H4 (cell line): Measurements from ENCODE around the gene EHD3. TPM values are rescaled to one million over a fixed set of nuclear protein-coding genes. Genes with fewer than 3 reads are reported as not detected.

Experiments
- DNase-seq: peaks from one replicate; pipeline ENCODE4 v3.0.0-alpha.2; 2015; ENCODE audit warnings: low spot score
- total RNA-seq: library from RNA; depleted of rRNA; stranded (reverse); fragments of >200 nt; shearing (Covaris generic); gene quantifications from 2 replicates; pipeline ENCODE4 v1.2.3, GENCODE V29; 2014; rRNA removed

Gene EHD3
- total RNA-seq = 4.6 and 5.1 TPM in 2 replicates

DNA sequence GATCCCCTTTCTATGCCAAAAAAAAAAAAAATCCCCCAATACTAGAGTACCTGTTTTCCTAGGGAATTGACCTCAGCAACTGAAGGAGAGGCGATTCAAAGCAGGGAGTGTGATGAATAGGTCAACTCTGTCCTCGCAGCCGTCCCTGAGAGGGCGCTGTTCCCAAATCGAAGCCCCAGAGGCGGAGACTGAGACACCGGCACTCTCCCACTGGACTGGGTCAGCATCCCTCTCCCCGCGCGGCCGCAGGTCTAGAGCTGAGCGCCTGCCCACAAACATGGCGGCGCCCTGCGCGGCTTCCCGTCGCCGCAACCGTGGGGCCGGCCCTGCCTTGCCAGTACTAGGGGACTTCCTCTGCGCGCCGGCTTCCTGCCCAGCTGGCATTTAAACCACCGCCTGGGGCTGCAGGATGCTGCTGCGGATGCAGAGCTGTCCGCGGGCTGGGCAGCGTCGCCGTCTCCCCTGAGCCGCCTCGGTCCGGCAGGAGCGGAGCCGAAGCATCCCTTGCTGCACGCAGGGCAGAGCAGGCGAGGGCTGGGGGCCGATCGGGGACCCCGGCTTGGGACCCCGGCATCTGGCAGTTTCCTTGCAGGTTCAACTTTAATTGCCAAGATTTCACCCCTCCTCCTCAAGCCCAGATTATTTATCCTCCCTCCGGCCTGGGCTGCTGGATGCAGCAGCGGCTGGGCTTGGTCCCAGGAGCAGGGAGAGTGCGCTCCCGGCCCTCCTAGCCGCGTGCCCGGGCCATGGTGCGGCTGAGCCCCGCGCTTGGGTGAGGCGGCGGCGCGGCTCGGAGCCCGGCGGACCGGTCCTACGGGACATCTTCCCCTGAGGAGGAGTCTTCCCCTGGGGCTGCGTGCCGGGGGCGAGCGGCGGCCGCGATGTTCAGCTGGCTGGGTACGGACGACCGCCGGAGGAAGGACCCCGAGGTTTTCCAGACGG, at the start of gene EHD3:
TSS of gene EHD3 (plus strand) at position 412 of the 942 bp plus-strand sequence. CDS start at position 882, 470 bp downstream.
- DNase-seq = peak; percentile 77

GRCh38 chr2:31187166-31187565, 46.8 kb upstream of the EHD3 start:
- DNase-seq = no peak

- no peak for DNase-seq
Measured at GRCh38 chr2:31188131-31188530, 45.8 kb upstream of the EHD3 start.

GRCh38 chr2:31189141-31189540, 44.8 kb upstream of the EHD3 start:
- no peak for DNase-seq

DNA sequence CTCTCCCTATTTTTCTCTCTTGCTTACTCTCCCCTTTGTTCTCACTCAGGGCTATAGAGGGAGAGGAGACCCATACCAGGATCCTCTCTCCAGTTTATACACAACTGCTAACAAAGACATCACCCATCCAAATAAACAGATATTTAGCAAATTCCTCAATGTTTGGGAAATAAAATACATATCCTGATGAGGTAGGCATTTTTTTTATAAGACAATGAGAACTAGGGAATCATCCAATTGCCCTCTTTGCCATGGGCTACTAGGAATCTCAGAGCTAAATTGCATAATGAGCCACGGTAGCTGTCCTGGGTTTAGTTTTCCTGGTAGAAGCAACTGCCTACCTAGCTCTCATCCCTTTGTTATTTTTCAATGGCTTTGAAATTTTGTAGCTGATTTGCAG, 43.8 kb upstream of the EHD3 start:
- no peak for DNase-seq

DNA sequence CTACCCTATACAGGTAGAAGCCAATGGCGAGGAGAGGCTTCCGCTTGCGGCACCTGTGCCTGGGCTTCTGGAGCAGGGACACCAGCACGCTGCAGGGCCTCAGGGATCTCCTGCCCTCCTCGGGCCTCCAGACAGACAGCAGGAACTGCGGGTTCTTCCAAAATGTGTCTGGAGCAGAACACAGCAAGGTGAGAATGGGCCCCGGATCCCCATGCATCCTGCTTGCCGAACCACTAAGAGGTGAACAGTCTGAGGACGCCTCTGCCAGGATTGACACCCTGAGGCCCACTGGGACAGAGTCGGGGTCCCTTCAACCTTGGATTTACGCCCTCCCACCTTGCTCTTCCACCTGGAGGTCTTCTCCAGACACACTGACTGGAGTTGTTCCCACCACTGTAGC, 42.0 kb upstream of the EHD3 start:
- no peak for DNase-seq

DNA sequence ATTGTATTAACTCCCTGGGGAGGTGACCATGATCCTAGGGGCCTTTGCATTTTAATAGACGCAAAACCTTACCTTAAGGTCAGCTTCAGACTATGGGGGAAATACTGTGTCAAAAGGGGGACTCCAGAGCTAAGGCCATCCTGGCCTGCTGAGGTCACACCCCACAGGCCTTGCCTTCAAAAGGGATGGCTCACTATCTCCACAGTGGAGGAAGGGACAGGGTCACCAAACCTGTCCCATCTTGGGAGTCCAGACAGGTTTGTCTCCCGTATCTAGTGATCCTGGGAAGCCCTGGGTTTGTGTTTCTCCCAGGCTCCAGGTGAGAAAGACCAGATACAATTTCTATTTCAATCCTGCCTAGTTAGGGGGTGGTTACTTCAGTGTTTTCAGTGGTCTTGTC, 41.6 kb upstream of the EHD3 start:
- DNase-seq = no peak

GRCh38 chr2:31192851-31193392, 41.0 kb upstream of the EHD3 start:
- no peak for DNase-seq

DNA sequence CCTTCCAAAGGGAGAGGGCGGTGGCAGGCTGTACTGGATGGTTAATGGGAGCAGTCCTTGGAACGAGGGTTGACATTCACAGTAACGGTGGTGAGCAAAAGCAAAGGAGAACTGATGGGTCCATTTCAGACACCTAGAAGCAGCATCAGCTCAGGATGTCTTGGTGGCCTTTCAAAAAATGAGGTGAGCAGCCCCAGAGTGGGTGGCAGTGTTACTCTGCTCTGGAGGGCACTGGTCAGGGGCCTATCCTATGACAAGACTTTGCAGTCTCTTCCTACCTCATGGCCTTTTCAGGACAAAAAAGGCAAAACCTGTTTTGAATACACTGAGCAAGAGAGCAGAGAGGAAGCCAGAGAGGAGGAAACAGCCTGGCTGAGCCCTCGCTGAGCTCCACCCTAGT, 40.1 kb upstream of the EHD3 start:
- no peak for DNase-seq

- DNase-seq = no peak
Measured at GRCh38 chr2:31196622-31197021, 37.3 kb upstream of the EHD3 start.

DNA sequence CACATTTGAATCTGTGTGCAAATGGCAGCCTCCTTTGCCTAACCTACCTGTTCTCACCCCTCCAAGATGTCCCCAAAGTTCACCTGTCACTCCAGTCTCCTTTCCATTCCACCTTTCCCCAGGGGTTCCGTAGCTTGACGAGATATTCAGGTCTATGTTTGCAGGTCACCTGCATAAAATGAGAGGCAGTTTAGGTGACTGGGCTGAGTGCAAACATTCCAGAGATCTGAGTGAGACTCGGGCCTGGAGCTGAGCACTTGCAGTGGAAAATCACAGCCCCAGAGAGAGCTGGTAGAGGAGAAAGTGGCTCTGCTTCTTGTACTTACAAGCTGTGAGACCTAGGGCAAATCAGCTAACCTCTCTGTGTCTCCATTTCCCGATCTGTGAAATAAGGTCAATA, 36.8 kb upstream of the EHD3 start:
- DNase-seq = no peak

- DNase-seq = no peak
Measured at GRCh38 chr2:31197669-31198068, 36.3 kb upstream of the EHD3 start.

- DNase-seq = no peak
Measured at GRCh38 chr2:31199206-31199605, 34.7 kb upstream of the EHD3 start.

DNA sequence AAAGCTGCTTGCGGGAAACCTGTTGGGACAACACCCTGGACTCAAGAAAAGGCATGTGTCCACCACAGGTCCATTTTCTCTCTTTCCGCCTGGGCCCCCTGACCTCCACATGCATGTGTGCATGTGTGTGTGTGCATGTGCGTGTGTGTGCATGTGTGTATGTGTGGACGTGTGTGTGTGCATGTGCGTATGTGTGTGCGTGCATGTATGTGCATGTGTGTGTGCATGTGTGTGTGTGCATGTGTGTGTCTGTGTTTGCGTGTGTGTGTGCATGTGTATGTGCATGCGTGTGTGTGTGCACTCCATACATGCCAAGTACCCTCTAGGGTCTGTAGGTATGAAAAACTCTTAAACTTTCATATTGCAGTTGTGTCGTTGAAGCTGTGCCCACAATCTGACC, 33.0 kb upstream of the EHD3 start:
- DNase-seq = no peak

GRCh38 chr2:31202041-31202440, 31.9 kb upstream of the EHD3 start:
- no peak for DNase-seq

DNA sequence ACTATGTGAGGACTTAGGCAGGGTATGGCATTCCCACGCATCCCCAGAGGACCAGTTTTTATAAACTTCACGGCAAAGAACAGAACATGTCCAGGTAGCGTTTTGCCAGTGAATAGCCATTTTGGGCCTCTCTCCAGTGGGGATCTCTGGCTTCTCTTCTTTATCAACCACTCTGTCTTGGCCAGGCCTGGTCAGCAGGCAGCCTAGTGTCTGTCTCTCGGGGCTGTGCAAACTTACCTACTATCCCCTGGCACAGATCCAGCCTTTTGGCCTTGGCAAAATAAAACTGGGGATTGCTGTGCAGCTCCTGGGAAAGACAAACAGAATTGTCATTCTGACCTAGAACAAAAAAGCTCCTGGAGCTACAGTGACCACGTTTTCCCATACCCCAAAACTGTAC, 31.1 kb upstream of the EHD3 start:
- no peak for DNase-seq

GRCh38 chr2:31203916-31204315, 30.0 kb upstream of the EHD3 start:
- no peak for DNase-seq

DNA sequence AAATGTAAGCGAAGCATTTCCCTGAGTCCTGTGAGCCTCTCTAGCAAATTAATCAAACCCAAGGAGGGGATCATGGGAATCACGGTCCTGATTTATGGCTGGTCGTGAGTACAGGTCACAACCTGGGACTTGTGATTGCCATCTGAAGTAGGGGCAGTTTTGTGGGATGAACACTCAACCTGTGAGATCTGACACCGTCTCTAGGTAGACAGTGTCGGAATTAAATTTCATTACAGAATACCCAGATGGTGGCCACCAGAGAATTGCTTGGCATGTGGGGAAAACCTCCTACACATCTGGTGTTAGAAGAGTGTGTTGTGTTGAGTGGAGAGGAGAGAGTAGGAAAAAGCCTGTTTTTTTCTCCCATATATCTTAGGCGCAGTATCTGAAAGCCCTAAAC, 29.2 kb upstream of the EHD3 start:
- DNase-seq = no peak

- no peak for DNase-seq
Measured at GRCh38 chr2:31205186-31205585, 28.8 kb upstream of the EHD3 start.

DNA sequence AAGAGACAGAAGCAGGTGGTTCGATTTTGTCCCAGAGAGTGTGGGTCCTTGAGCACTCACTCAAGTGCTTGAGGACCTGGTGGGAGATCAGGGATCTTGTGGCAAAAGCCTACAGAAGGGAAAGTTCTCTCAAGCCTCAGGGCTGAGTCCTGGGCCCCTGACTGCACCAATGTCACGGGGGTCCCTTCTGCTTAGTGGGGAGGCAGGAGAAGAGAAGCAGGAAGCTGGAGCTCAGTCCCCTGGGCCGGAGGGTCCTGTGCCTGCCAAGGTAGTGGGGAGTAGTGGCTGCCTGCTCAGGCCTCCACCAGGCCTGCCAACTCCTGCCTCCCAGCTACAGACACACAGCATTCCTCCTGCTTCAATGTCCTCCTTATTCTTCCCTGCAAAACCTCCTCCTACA, 28.3 kb upstream of the EHD3 start:
- DNase-seq = no peak

DNA sequence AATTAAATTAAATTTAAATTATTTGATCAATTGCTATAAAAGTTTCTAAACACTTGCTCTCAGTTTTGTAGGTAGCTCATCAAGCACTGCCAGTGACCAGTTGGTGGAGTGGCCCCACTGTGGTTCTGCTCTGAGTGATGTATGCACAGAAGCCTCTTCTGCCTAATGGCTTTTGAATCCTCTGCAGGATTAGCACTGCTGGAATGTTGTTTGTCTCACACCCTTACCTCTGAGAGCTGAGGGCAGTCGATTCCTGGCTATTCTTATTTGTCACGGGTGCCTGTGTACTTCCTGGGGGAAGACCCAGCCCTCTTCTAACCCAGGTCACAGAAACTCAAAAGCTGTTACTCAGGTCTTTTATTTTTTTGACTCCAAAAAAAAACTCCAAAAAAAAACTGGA, 26.2 kb upstream of the EHD3 start:
- DNase-seq = no peak

DNA sequence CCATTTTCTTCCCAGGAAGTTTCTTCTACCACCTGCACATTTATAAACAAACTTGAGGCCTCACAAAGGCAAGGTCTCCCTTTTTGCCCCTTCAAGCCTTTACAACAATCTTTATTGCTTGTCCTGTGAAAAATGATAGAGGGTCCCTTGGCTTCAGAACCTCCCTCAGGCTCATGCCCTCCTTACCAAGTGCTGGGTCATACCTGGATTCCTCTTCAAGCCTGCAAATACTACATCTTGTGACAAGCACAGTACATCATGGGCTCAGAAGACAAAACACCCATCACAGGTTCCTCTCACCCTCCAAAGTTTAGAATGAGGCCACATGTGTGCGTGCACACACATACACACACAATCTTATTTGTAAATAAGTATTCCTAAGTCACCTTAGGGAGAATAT, 25.7 kb upstream of the EHD3 start:
- no peak for DNase-seq
